ENCODE data around the gene KLHL10. TPM values are rescaled to one million over a fixed set of nuclear protein-coding genes. Genes with fewer than 3 reads are reported as not detected.

The KLHL10 gene
- total RNA-seq (2014; rRNA removed; shearing (Covaris generic)): not detected in 2 replicates

DNA sequence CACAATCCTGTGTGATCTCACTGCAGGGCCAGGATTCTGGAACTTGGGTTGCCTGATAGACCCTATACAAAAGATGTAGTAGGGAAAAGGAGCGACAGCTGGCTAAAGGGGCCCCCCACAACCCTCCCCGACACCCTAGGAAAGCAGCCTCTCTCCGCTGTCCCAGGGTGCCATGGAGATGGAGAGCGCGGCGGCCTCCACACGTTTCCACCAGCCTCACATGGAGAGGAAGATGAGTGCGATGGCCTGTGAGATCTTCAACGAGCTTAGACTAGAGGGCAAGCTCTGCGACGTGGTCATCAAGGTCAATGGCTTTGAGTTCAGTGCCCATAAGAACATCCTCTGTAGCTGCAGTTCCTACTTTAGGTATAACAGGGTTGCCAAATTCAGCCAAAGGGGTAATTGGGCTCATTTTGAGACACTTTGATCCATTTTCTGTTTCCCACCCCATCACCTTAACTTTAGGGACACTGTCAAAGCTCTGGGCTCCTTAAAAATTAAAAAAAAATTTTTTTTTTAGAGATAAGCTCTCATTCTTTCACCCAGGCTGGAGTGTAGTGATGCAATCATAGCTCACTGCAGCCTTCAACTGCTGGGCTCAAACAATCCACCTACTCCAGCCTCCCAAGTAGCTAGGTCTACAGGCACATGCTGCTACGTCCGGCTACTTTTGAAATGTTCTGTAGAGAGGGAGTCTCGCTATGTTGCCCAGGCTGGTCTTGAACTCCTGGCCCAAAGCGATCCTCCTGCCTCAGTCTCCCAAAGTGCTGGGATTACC, at the start of gene KLHL10:
KLHL10 (plus strand) TSS at position 65 of the 778 bp plus-strand sequence; CDS start at position 173, 108 bp downstream.
- Histone ChIP-seq H3K27me3 (replicated peaks) (no peaks in the 10 kb centered on the region), H3K36me3 (peaks cover 9% of the 10 kb centered on the region), H3K9me3 (replicated peaks) (no peaks in the 10 kb centered on the region), H3K27ac (no peak within 1 kb of the TSS), H3K4me1 (replicated peaks) (peaks cover 9% of the 10 kb centered on the region), H3K4me3 (no peak within 1 kb of the TSS)
- DNase-seq (ENCODE audit: low read depth in 1 of 2, low spot score in 2 of 2): no peak

- no peak overlapping the region for H3K27ac ChIP-seq
- H3K4me3 ChIP-seq: no peak overlapping the region
- no peaks in the 10 kb centered on the region for H3K36me3 ChIP-seq
- H3K4me1 ChIP-seq (replicated peaks): peaks cover 22% of the 10 kb centered on the region
- no peaks in the 10 kb centered on the region for H3K27me3 ChIP-seq (replicated peaks)
- no peaks in the 10 kb centered on the region for H3K9me3 ChIP-seq (replicated peaks)
- DNase-seq (ENCODE audit: low read depth in 1 of 2, low spot score in 2 of 2): peak; percentile 42 to 67
Observed at GRCh38 chr17:41792845-41793783, 44.5 kb upstream of the KLHL10 start.

DNA sequence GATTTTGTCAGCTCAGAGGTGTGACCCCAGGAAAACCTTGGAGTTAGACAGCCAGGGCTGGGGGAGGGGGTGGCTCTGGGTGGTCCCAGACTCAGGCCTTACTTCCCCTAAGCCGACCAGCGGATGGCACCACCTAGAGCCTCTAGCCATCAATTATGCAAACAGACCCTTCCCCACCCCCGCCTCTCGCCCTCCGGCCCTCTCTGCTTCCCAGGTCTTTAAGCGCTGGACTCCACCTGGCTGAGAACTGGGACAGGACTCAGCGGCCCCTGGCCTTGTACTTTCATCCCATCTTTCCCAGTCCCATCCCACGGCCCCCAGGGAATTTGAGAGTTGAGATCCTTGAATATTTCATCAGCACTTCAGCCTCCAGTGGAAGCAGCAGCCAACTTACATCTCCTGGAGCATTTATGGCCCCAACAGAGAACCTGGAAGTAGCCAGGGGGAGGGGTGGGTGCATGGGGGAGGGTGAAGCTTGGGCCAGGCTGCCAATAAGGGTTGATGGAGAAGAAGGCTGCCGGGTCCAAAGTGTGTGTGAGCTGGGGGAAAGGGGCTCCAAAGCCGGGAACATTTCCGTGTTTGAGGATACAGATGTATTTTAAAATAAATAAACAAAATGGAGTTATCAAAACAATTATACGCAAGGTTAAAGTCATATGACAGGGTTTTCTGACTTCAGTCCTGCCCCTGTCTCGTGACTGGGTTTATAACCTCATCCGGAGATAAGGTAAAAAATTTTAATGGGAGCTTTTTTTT, 43.7 kb upstream of the KLHL10 start:
- no peak for DNase-seq (ENCODE audit: low read depth in 1 of 2, low spot score in 2 of 2)
- no peaks in the 10 kb centered on the region for H3K36me3 ChIP-seq
- peaks cover 22% of the 10 kb centered on the region for H3K4me1 ChIP-seq (replicated peaks)
- H3K27me3 ChIP-seq (replicated peaks): no peaks in the 10 kb centered on the region
- H3K9me3 ChIP-seq (replicated peaks): no peaks in the 10 kb centered on the region
- H3K4me3 ChIP-seq: no peak overlapping the region
- H3K27ac ChIP-seq: no peak overlapping the region

DNA sequence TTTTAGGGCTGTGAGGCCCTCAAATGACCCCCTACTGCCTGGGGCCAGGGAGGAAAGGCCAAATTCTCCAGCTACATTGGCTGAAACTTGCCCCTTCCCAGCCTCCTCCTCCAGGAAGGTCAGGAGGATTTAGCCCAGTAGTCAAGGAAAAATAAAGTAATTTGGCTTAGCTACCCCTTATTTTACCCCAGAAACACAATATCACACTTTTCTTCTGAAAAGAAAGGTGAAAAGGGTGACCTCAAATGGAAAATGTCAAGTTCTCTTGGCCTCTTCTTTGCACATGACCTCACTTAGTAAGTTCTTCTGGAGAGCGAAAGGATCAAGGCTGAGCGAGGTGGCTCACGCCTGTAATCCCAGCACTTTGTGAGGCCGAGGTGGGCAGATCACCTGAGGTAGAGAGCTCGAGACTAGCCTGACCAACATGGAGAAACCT, 43.1 kb upstream of the KLHL10 start:
- H3K36me3 ChIP-seq: no peaks in the 10 kb centered on the region
- H3K27ac ChIP-seq: no peak overlapping the region
- DNase-seq (ENCODE audit: low read depth in 1 of 2, low spot score in 2 of 2): no peak
- H3K4me1 ChIP-seq (replicated peaks): peaks cover 22% of the 10 kb centered on the region
- H3K4me3 ChIP-seq: no peak overlapping the region
- no peaks in the 10 kb centered on the region for H3K27me3 ChIP-seq (replicated peaks)
- no peaks in the 10 kb centered on the region for H3K9me3 ChIP-seq (replicated peaks)

GRCh38 chr17:41796121-41796895, 41.3 kb upstream of the KLHL10 start:
- Histone ChIP-seq H3K9me3 (replicated peaks) (no peaks in the 10 kb centered on the region), H3K4me3 (no peak overlapping the region), H3K4me1 (replicated peaks) (peaks cover 29% of the 10 kb centered on the region), H3K36me3 (no peaks in the 10 kb centered on the region), H3K27ac (no peak overlapping the region), H3K27me3 (replicated peaks) (no peaks in the 10 kb centered on the region)
- DNase-seq (ENCODE audit: low read depth in 1 of 2, low spot score in 2 of 2): no peak

DNA sequence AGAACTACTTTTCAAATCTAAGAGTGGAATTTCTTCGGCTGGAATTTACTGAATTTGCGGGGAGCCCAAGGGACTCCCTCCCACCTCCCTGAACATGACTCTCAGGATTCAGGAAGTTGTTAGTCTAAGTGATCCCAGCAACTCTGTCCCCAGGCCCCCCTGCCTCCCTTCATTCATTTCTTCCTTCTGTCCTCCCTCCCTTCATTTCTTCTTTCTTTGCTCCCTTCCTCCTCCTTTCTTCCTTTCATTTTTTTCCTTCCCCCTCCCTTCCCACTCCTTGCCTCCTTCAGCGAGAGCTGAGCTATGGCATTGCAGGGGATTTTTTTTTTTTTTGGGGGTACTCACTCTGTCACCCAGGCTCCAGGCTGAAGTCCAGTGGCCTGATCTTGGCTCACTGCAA, 40.2 kb upstream of the KLHL10 start:
- Histone ChIP-seq H3K27me3 (replicated peaks) (no peaks in the 10 kb centered on the region), H3K4me1 (replicated peaks) (peaks cover 27% of the 10 kb centered on the region), H3K27ac (no peak overlapping the region), H3K9me3 (replicated peaks) (no peaks in the 10 kb centered on the region), H3K36me3 (no peaks in the 10 kb centered on the region), H3K4me3 (no peak overlapping the region)
- no peak for DNase-seq (ENCODE audit: low read depth in 1 of 2, low spot score in 2 of 2)

- Histone ChIP-seq H3K27me3 (replicated peaks) (no peaks in the 10 kb centered on the region), H3K9me3 (replicated peaks) (no peaks in the 10 kb centered on the region), H3K4me1 (replicated peaks) (peaks cover 9% of the 10 kb centered on the region), H3K27ac (no peak overlapping the region), H3K4me3 (no peak overlapping the region), H3K36me3 (no peaks in the 10 kb centered on the region)
- no peak for DNase-seq (ENCODE audit: low read depth in 1 of 2, low spot score in 2 of 2)
Observed at GRCh38 chr17:41799366-41799765, 38.3 kb upstream of the KLHL10 start.

DNA sequence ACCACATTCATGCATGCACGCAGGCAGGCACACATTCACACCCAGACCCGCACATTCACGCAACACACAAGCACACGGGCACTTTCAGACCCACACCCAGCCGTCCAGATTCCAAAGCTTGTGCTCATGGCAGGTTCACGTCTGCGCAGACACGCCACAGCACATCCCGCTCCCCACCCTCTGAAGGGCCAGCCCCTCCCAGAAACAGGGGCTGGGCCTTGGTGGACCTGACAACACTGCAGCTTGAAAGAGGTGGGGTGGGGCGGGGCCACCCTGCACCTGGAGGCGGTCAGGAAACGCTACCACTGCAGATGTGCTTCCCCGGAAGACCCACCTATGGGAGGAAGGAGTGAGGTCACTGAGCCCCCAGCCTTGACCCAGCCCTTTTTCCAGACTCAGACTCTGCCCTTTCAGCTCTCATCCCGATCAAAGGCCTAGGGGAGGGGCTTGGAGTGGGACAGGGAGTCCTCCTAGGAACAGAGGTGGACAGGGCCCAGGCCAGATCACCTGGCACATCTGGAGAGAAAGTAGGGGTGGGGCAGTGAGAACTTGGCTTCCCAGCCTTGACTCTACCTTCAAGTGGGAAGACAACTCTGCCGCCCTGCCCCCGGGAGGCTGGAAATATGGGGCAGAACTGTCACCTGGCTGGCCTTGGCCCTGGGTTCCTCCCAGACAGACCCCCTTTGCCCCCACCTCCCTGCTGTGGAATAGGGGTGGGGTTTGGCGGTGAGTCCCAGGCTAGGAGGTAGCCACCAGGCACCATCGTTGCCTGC, 36.8 kb upstream of the KLHL10 start:
- Histone ChIP-seq H3K27me3 (replicated peaks) (no peaks in the 10 kb centered on the region), H3K4me1 (replicated peaks) (peaks cover 9% of the 10 kb centered on the region), H3K4me3 (no peak overlapping the region), H3K9me3 (replicated peaks) (no peaks in the 10 kb centered on the region), H3K27ac (no peak overlapping the region), H3K36me3 (no peaks in the 10 kb centered on the region)
- no peak for DNase-seq (ENCODE audit: low read depth in 1 of 2, low spot score in 2 of 2)

- Histone ChIP-seq H3K36me3 (no peaks in the 10 kb centered on the region), H3K4me3 (no peak overlapping the region), H3K27me3 (replicated peaks) (no peaks in the 10 kb centered on the region)
Observed at GRCh38 chr17:41801374-41802271, 36.0 kb upstream of the KLHL10 start.

GRCh38 chr17:41803049-41804020, 34.3 kb upstream of the KLHL10 start:
- Histone ChIP-seq H3K4me3 (no peak overlapping the region), H3K4me1 (replicated peaks) (peaks cover 9% of the 10 kb centered on the region), H3K9me3 (replicated peaks) (no peaks in the 10 kb centered on the region), H3K36me3 (no peaks in the 10 kb centered on the region), H3K27ac (no peak overlapping the region), H3K27me3 (replicated peaks) (no peaks in the 10 kb centered on the region)
- DNase-seq (ENCODE audit: low read depth in 1 of 2, low spot score in 2 of 2): no peak

More at GRCh38 chr17:41801374-41802271, 36.0 kb upstream of the KLHL10 start:
- H3K27ac ChIP-seq: no peak overlapping the region
- peak; percentile 73 to 81 for DNase-seq (ENCODE audit: low read depth in 1 of 2, low spot score in 2 of 2)
- H3K4me1 ChIP-seq (replicated peaks): peaks cover 9% of the 10 kb centered on the region
- no peaks in the 10 kb centered on the region for H3K9me3 ChIP-seq (replicated peaks)

All from SJSA1 (cell line).